Mammary epithelial cell (primary cell): Measurements from ENCODE around the gene SIX5.

Source experiments
- EZH2 ChIP-seq: IDR thresholded peaks from 2 replicates; pipeline ENCODE4 v1.6.1; 2012; ENCODE audit warnings: low read length, inconsistent platforms, borderline replicate concordance
- TF ChIP-seq, protein P1 (sequence below), 2 donors: IDR thresholded peaks in 1 of 2; conservative IDR thresholded peaks in 1 of 2; 2 replicates each; pipeline ENCODE4 v1.5.1; 2011 to 2012; ENCODE audit warnings: inconsistent platforms in 2 of 2, low read length in 2 of 2, mild to moderate bottlenecking in 2 of 2, control low read depth in 1 of 2, low read depth in 1 of 2; ENCODE audit not compliant: insufficient read depth in 1 of 2; ENCODE audit errors: extremely low read depth in 1 of 2

DNA sequence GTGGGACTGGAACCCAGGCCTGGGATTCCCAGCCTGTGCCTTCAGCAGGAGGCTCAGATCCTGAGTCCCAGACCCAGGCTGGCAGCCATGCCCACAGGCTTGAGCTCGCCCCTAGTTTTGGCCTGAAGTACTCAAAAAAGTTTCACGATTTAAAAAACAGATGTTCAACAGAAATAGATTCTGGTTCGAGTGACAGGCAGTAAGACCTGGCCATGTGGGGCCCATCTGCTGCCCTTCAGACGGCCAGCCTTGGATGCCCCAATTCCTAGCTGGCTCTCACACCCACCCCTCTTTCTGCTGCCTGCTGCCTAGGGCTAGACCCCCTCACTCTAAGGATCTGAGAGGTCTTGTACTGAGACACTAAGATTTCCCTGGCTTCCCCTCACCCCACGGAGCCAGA, 16.0 kb upstream of the SIX5 start:
- TF ChIP-seq, protein P1, sequence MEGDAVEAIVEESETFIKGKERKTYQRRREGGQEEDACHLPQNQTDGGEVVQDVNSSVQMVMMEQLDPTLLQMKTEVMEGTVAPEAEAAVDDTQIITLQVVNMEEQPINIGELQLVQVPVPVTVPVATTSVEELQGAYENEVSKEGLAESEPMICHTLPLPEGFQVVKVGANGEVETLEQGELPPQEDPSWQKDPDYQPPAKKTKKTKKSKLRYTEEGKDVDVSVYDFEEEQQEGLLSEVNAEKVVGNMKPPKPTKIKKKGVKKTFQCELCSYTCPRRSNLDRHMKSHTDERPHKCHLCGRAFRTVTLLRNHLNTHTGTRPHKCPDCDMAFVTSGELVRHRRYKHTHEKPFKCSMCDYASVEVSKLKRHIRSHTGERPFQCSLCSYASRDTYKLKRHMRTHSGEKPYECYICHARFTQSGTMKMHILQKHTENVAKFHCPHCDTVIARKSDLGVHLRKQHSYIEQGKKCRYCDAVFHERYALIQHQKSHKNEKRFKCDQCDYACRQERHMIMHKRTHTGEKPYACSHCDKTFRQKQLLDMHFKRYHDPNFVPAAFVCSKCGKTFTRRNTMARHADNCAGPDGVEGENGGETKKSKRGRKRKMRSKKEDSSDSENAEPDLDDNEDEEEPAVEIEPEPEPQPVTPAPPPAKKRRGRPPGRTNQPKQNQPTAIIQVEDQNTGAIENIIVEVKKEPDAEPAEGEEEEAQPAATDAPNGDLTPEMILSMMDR (conservative IDR thresholded peaks at IDR 0.05 in 1 of 2, IDR thresholded peaks at IDR 0.05 in 1 of 2; ENCODE audit: extremely low read depth in 1 of 2, insufficient read depth in 1 of 2, low read depth in 1 of 2, low read length in 2 of 2), result no peak
- TF ChIP-seq EZH2, result no peak
